NCI-H2196 treated with DMSO at 0.1 percent for 48 hours (cell line): Measurements from ENCODE around the gene SHROOM1.
"Not testable (repeated sequence)": the region's sequence is repeated elsewhere in the genome, so short reads cannot be mapped to it uniquely, and the experiment has no call there.

Experiments
- DNase-seq: peaks from one replicate; lab custom pipeline; 2025; ENCODE audit not compliant: unreplicated experiment; lab: John Stamatoyannopoulos, UW

The SHROOM1 gene

GRCh38 chr5:132830436-132831094 lies at the start of gene SHROOM1:
TSS of gene SHROOM1 (minus strand) at chr5:132830647. CDS start at chr5:132826140, 4,507 bp downstream.
- peak; percentile 72 for DNase-seq

GRCh38 chr5:132877938-132878337 lies 47.5 kb upstream of the SHROOM1 start:
- DNase-seq = peak; percentile 57

- DNase-seq = no peak
These were observed 47.0 kb upstream of the SHROOM1 start for GRCh38 chr5:132877466-132877865.

GRCh38 chr5:132876020-132876759 lies 45.7 kb upstream of the SHROOM1 start:
- no peak for DNase-seq

- DNase-seq = no peak
These were observed 43.5 kb upstream of the SHROOM1 start for GRCh38 chr5:132873930-132874271.

- no peak for DNase-seq
These were observed 42.9 kb upstream of the SHROOM1 start, which contains the start of gene LEAP2 for GRCh38 chr5:132873119-132873929. TSS of gene LEAP2 (plus strand) at chr5:132873668. CDS start at chr5:132873695, 27 bp downstream.

GRCh38 chr5:132872788-132873118 lies 42.3 kb upstream of the SHROOM1 start:
- no peak for DNase-seq

GRCh38 chr5:132871459-132872284 lies 41.2 kb upstream of the SHROOM1 start:
- DNase-seq = no peak

- no peak for DNase-seq
These were observed 40.4 kb upstream of the SHROOM1 start for GRCh38 chr5:132870801-132871200.

GRCh38 chr5:132868754-132869153 lies 38.3 kb upstream of the SHROOM1 start:
- no peak for DNase-seq

GRCh38 chr5:132867046-132867451 lies 36.6 kb upstream of the SHROOM1 start:
- no peak for DNase-seq

GRCh38 chr5:132866342-132867045 lies 36.0 kb upstream of the SHROOM1 start, which contains the start of the genes GDF9 and UQCRQ:
TSS of gene GDF9 (minus strand) at chr5:132866469. CDS start at chr5:132864533, 1,936 bp downstream.
TSS of gene UQCRQ (plus strand) at chr5:132866642. CDS start at chr5:132866882, 240 bp downstream.
- DNase-seq = peak; percentile 98

- DNase-seq = no peak
These were observed 35.4 kb upstream of the SHROOM1 start for GRCh38 chr5:132865668-132866341.

GRCh38 chr5:132860742-132861141 lies 30.3 kb upstream of the SHROOM1 start:
- DNase-seq = no peak

- no peak for DNase-seq
These were observed 29.5 kb upstream of the SHROOM1 start for GRCh38 chr5:132859889-132860437.

GRCh38 chr5:132856011-132856410 lies 25.6 kb upstream of the SHROOM1 start:
- DNase-seq = no peak

- DNase-seq = not testable (repeated sequence)
These were observed 24.5 kb upstream of the SHROOM1 start for GRCh38 chr5:132854992-132855391.

GRCh38 chr5:132854301-132854700 lies 23.9 kb upstream of the SHROOM1 start:
- DNase-seq = no peak

- no peak for DNase-seq
These were observed 23.3 kb upstream of the SHROOM1 start for GRCh38 chr5:132853790-132854189.
